ENCODE data around the gene DENND1C. TPM values are rescaled to one million over a fixed set of nuclear protein-coding genes. Genes with fewer than 3 reads are reported as not detected.
A peak's percentile ranks its signal among the peaks of the same experiment; 100 is the strongest.

DENND1C gene
- total and polyA plus RNA-seq, 9 of the 15 experiments (the other 6 are each of a cell fraction or from before 2014, with no cell fraction given), result 0.03 to 1.2 (median 0.32) TPM; not detected in 1

DNA sequence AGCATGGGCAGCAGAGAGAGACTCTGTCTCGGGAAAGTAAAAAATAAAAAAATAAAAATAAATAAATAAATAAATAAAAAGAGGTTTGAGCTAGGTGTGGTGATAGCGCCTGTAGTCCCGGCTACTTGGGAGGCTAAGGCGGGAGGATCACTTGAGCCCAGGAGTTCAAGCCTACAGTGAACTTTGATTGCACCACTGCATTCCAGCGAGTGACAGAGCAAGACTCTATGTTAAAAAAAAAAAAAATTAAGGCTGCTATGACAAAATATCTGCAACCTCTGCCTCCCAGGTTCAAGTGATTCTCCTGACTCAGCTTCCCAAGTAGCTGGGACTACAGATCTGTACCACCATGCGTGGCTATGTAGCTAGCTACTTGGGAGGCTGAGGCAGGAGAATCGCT is 3.2 kb upstream of the DENND1C start:
- Histone ChIP-seq H3K4me2 (ENCODE audit: insufficient read depth, low read length) (no peak overlapping the region), H3K79me2 (ENCODE audit: control insufficient read depth, insufficient read depth, low read length) (no peaks in the 10 kb centered on the region), H3K4me3 (no peak overlapping the region), H3K36me3 (ENCODE audit: control insufficient read depth, insufficient read depth, low read length) (no peaks in the 10 kb centered on the region), H3K9me1 (ENCODE audit: control insufficient read depth, insufficient read depth, low read length) (no peaks in the 10 kb centered on the region), H3K9ac (ENCODE audit: insufficient read depth in 1 of 2, low read depth in 2 of 2, low read length in 2 of 2) (no peak overlapping the region), H3K9me3 (replicated peaks; ENCODE audit: control insufficient read depth, insufficient read depth, low read depth, low read length) (no peaks in the 10 kb centered on the region), H3K4me1 (replicated peaks in 1 of 2; ENCODE audit: control insufficient read depth in 2 of 2, insufficient read depth in 2 of 2, low read length in 2 of 2) (peaks cover 5 to 19% of the 10 kb centered on the region in 2 experiments), H2AFZ (ENCODE audit: low read depth, low read length) (no peak overlapping the region), H3K27ac (ENCODE audit: extremely low read depth, low read depth, low read length) (no peak overlapping the region), H3K27me3 (ENCODE audit: control insufficient read depth in 2 of 2, insufficient read depth in 2 of 2, low read length in 2 of 2) (no peaks in the 10 kb centered on the region), H4K20me1 (replicated peaks; ENCODE audit: control insufficient read depth, insufficient read depth, low read length) (no peaks in the 10 kb centered on the region)
- BruUV-seq (replicated peaks), result no TSS peak
- 41% methylated on average over 7 of the region's 7 CpGs for WGBS (ENCODE audit: insufficient coverage, low coverage, missing lambda C conversion rate)
- ChIA-PET CTCF (ENCODE audit: low intra/inter-chr PET ratio) (interaction anchor here (0.7 kb wide), 1 partner anchor 143 kb away, joined by 3 read pairs; no protein-coding TSS in a partner anchor), POLR2A (interaction anchor here (0.6 kb wide), 1 partner anchor 253 kb away, joined by 3 read pairs; the partner anchor contains the start of gene GPR108)
- no peak for DNase-seq (ENCODE audit: extremely low read depth in 1 of 4, low spot score in 3 of 4)
- TF ChIP-seq LCOR (CRISPR knock-in tag; IDR thresholded peaks at IDR 0.05) (no peak), ARNT (IDR thresholded peaks at IDR 0.05) (no peak)
- intact Hi-C loops (cut with micrococcal nuclease) (no loop called here), in situ Hi-C loops (cut with MboI) (no loop called here)
- no peak for ATAC-seq
- no peak for FAIRE-seq

DNA sequence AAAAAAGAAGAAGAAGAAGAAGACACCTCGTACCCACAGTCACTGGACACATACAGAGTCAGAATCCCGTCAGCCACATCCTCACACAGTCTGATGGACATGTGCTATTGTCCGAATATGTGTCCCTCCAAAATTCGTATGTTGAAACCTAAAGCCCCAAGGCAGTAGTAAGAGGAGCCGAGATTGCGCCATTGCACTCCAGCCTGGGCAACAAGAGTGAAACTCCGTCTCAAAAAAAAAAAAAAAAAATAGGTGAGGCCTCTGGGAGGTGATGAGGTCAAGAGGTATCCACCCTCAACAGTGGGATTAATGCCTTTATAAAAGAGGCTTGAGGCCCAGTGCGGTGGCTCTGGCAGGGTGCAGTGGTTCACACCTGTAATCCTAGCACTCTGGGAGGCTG is 2.6 kb upstream of the DENND1C start:
- in situ Hi-C loops (cut with MboI) (no loop called here), intact Hi-C loops (cut with micrococcal nuclease) (no loop called here)
- Histone ChIP-seq H3K9me3 (replicated peaks; ENCODE audit: control insufficient read depth, insufficient read depth, low read depth, low read length) (no peaks in the 10 kb centered on the region), H3K4me1 (replicated peaks in 1 of 2; ENCODE audit: control insufficient read depth in 2 of 2, insufficient read depth in 2 of 2, low read length in 2 of 2) (peaks cover 2 to 18% of the 10 kb centered on the region in 2 experiments), H3K27me3 (ENCODE audit: control insufficient read depth in 2 of 2, insufficient read depth in 2 of 2, low read length in 2 of 2) (no peaks in the 10 kb centered on the region), H3K79me2 (ENCODE audit: control insufficient read depth, insufficient read depth, low read length) (no peaks in the 10 kb centered on the region), H3K27ac (ENCODE audit: extremely low read depth, low read depth, low read length) (no peak overlapping the region), H3K9me1 (ENCODE audit: control insufficient read depth, insufficient read depth, low read length) (no peaks in the 10 kb centered on the region), H3K9ac (ENCODE audit: insufficient read depth in 1 of 2, low read depth in 2 of 2, low read length in 2 of 2) (no peak overlapping the region), H3K4me2 (ENCODE audit: insufficient read depth, low read length) (no peak overlapping the region), H2AFZ (ENCODE audit: low read depth, low read length) (no peak overlapping the region), H4K20me1 (replicated peaks; ENCODE audit: control insufficient read depth, insufficient read depth, low read length) (no peaks in the 10 kb centered on the region), H3K36me3 (ENCODE audit: control insufficient read depth, insufficient read depth, low read length) (no peaks in the 10 kb centered on the region), H3K4me3 (no peak overlapping the region)
- no peak for FAIRE-seq
- CTCF ChIA-PET (ENCODE audit: low intra/inter-chr PET ratio), result no interaction called here
- no TSS peak for BruUV-seq (replicated peaks)
- ATAC-seq, result no peak
- TF ChIP-seq POLR3A (IDR thresholded peaks at IDR 0.05; ENCODE audit: borderline replicate concordance, extremely low read depth, insufficient read depth, insufficient read length), result no peak
- TF ChIP-seq MBD2 (IDR thresholded peaks at IDR 0.05; ENCODE audit: borderline replicate concordance, low read depth), result no peak
- TF ChIP-seq, protein P1, sequence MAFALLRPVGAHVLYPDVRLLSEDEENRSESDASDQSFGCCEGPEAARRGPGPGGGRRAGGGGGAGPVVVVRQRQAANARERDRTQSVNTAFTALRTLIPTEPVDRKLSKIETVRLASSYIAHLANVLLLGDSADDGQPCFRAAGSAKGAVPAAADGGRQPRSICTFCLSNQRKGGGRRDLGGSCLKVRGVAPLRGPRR (CRISPR knock-in tag; IDR thresholded peaks at IDR 0.05), result no peak
- TF ChIP-seq SMAD2 (IDR thresholded peaks at IDR 0.05; ENCODE audit: low read depth, low read length), result no peak
- no peak for TF ChIP-seq ZNF699 (CRISPR knock-in tag; IDR thresholded peaks at IDR 0.05; ENCODE audit: insufficient replicate concordance)
- TF ChIP-seq KAT7 (CRISPR knock-in tag; IDR thresholded peaks at IDR 0.05; ENCODE audit: borderline replicate concordance), result no peak
- 0 out of 2 replicates have a peak, but pooled peaks have one; percentile 15 for TF ChIP-seq CEBPB (tag; IDR thresholded peaks at IDR 0.05)
- TF ChIP-seq SPI1 (IDR thresholded peaks at IDR 0.05; ENCODE audit: borderline replicate concordance, low read depth, low read length), result no peak
- 45% methylated on average over 8 of the region's 8 CpGs for WGBS (ENCODE audit: insufficient coverage, low coverage, missing lambda C conversion rate)
- POLR2A ChIA-PET, result no interaction called here
- no peak for DNase-seq (ENCODE audit: extremely low read depth in 1 of 4, low spot score in 3 of 4)

Data from K562 (cell line).